Fibroblast of the aortic adventitia (primary cell): Measurements from ENCODE around the gene MTARC1. TPM values are rescaled to one million over a fixed set of nuclear protein-coding genes. Genes with fewer than 3 reads are reported as not detected.
A peak's percentile ranks its signal among the peaks of the same experiment; 100 is the strongest.

Source experiments
- DNase-seq: peaks from one replicate; pipeline ENCODE4 v3.0.0-alpha.2; 2010; ENCODE audit warnings: low read depth
- H3K4me3 ChIP-seq: 2 replicates; pipeline ENCODE4 v1.5.1; 2011; ENCODE audit warnings: low read depth, mild to moderate bottlenecking, control low read depth, low read length, moderate library complexity
- total RNA-seq: library from RNA; depleted of rRNA; stranded (reverse); fragments of >200 nt; gene quantifications from 2 replicates; pipeline ENCODE4 v1.2.3, GENCODE V29; 2012; ENCODE audit warnings: low replicate concordance
- TF ChIP-seq, protein P1 (sequence below): IDR thresholded peaks from 2 replicates; pipeline ENCODE4 v1.5.1; 2011; ENCODE audit warnings: mild to moderate bottlenecking, low read length, control low read depth, inconsistent platforms; ENCODE audit not compliant: insufficient read depth

The MTARC1 gene
- total RNA-seq, 1 donor: 0.72 TPM

DNA sequence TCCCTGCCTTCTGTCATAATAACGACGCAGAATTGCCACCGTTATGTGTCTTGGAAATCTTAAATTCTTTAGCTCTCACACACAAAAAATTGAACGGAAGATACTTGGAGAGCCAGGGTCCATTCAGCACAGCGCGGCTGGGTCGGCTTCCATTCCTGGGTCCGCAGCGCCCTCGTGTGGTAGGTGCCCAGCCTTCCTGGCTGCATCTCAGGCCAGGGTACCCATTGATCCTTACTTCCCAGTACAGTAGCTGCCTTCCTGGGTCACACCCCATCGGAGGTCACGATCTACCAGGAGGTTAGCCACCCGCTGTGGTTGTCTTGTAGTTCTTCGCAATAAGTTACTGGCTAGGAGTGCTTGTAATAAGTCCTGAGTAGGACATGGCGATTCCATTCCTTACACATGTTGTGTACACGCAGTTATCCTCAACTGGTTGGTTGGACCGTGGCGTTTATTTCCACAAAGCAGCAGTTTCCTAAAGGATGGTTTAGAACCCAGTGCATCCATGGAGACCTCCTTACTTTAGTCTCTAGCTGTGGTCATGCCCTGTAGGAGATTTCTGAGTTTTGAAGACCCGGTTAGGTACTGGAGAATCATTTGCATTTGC, 9.9 kb upstream of the MTARC1 start:
- TF ChIP-seq, protein P1, sequence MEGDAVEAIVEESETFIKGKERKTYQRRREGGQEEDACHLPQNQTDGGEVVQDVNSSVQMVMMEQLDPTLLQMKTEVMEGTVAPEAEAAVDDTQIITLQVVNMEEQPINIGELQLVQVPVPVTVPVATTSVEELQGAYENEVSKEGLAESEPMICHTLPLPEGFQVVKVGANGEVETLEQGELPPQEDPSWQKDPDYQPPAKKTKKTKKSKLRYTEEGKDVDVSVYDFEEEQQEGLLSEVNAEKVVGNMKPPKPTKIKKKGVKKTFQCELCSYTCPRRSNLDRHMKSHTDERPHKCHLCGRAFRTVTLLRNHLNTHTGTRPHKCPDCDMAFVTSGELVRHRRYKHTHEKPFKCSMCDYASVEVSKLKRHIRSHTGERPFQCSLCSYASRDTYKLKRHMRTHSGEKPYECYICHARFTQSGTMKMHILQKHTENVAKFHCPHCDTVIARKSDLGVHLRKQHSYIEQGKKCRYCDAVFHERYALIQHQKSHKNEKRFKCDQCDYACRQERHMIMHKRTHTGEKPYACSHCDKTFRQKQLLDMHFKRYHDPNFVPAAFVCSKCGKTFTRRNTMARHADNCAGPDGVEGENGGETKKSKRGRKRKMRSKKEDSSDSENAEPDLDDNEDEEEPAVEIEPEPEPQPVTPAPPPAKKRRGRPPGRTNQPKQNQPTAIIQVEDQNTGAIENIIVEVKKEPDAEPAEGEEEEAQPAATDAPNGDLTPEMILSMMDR: peak; percentile 93
- no peak overlapping the region for H3K4me3 ChIP-seq
- peak; percentile 67 for DNase-seq

DNA sequence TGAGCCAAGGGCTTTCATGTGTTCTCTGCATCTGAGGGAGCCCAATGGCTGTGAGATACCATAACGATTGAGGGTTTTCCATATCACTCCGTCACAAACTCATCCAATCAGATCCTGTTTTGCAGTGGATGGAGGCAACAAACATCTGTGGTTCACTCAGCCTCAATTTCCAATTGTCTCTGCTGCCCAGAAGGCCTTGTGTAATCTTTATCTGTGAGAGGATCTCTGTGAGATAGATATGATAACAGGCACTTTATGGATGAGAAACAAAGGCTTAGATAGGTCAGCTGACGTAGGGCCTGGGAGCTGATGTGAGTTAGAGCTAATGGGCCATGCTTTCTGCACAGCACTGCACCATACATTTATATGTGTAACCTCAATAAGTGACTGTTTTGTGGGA, 3.3 kb upstream of the MTARC1 start:
- DNase-seq: no peak
- TF ChIP-seq, protein P1: no peak
- H3K4me3 ChIP-seq: no peak overlapping the region

DNA sequence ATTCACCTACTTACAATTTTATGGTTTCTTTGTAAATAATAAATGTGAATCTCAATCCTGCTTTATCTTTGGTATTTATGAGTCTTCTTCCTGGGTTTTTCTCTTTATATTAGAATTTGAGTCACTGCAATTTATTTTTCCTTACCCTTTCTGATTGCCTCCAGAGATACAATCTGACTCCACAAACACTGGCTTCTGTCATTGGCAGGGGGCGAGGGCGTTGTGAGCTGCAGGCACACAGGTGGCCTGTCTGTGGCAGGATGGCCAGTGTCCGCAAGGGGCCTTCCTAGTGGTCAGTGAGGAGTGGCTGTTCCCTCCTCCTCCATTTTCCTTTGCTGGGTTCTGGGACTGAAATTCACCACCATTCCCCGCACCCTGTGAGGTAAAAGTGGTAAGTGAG, 2.0 kb upstream of the MTARC1 start:
- DNase-seq: no peak
- TF ChIP-seq, protein P1: no peak
- no peak overlapping the region for H3K4me3 ChIP-seq

DNA sequence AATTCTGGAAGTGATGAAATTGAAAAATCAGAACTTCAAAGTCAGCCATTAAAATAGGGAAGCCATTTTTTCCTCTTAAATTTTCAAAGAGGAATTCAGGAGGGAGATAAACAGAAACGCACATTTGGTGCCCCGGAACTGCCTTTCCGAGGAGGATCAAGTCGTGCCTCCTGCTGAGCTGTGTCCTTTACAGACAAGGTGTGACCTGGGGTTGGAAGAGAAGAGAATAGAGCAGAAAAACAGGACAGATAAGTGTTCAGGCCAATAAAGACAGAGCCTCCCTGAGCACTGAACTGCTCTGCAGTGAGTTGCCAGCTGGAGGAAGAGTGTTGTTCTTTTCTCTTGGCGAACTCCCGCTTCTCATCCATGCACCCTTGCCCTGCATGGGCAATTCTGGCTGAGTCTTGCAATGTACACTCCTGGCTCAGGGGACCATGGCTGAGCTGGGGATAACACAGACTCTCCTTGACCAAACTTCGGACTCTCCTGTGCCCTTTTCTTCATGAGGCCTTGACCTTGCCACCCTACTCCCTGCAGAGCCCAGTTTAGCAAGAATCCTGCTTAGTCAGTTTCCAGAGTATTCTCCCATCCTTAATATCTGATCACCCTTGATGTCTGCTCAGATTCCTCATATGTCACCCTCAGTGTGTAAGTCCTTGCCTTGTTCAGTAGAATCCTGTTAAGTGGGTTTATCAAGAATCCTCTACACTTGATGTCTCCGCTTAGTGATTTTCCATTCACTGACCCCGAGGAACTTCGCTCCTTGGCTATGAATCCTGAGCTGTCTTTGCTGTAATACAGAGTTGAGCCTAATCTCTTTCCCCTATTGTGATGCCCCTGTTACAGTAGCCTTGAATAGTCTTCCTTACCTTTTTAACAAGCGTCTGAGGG, 1.3 kb upstream of the MTARC1 start:
- H3K4me3 ChIP-seq: no peak overlapping the region
- DNase-seq: no peak
- TF ChIP-seq, protein P1: no peak

DNA sequence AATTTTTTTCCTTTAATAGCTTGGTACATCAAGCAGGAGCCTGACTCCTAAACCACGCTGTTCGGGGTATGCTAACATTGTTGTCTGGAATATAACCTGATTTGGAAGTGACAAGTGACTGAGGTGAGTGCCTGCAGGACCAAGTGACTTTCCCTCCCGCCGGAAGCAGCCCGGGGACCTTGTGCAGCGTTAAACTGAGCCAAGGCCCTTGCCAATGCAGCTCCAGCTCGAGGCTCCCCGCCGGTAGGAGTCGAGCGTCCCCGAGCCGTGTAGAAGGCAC, 716 bp upstream of the MTARC1 start:
- no peak for DNase-seq
- TF ChIP-seq, protein P1: no peak
- H3K4me3 ChIP-seq: no peak overlapping the region

DNA sequence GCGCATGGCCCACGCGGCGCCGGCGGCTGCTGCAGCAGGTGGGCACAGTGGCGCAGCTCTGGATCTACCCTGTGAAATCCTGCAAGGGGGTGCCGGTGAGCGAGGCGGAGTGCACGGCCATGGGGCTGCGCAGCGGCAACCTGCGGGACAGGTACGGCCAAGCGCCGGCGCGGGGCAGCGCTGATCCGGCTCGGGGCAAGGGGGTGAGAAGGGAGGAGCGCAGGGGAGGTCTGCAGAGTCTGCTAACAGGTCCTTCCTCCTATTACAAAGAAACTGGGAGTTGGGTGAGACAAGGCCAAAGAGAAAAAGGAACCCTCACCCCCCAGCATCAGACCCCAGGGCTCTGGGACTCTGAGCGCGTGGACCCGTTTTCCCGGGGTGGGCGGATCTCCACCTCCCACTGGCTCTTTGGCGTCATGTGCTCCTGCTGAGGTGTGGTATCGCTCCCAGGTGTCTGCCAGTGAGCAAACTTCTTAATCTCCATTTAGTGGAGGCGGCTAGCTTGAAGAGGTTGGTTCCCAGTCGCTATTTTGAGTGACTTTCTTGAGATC, 431 bp downstream of the MTARC1 start:
- TF ChIP-seq, protein P1: no peak
- DNase-seq: no peak

More for the DNA sequence above, 431 bp downstream of the MTARC1 start:
- peak overlapping the region; percentile 49 for H3K4me3 ChIP-seq
